Astrocyte of the cerebellum (primary cell): ENCODE data around the gene COL9A3.

Experiments
- DNase-seq: peaks from one replicate; pipeline ENCODE4 v3.0.0-alpha.2; 2011; ENCODE audit warnings: low read depth
- H3K4me3 ChIP-seq: 2 replicates; pipeline ENCODE4 v1.5.1; 2011; ENCODE audit warnings: mild to moderate bottlenecking, low read depth, low read length, moderate library complexity
- CTCF ChIP-seq: IDR thresholded peaks from 2 replicates; pipeline ENCODE4 v1.5.1; 2012; ENCODE audit warnings: low read length, low read depth, moderate library complexity, mild to moderate bottlenecking; ENCODE audit errors: missing control alignments
- in situ Hi-C: cut with HindIII; loops from 2 replicates; pipeline ENCODE4 v1.10.0; 2017; ENCODE audit warnings: low sequenced_read_pairs

The COL9A3 gene

GRCh38 chr20:62829231-62830230, 12.7 kb downstream of the COL9A3 start:
- no peak for DNase-seq
- in situ Hi-C loops = no loop called here
- no peak overlapping the region for H3K4me3 ChIP-seq
- no peak for TF ChIP-seq CTCF

DNA sequence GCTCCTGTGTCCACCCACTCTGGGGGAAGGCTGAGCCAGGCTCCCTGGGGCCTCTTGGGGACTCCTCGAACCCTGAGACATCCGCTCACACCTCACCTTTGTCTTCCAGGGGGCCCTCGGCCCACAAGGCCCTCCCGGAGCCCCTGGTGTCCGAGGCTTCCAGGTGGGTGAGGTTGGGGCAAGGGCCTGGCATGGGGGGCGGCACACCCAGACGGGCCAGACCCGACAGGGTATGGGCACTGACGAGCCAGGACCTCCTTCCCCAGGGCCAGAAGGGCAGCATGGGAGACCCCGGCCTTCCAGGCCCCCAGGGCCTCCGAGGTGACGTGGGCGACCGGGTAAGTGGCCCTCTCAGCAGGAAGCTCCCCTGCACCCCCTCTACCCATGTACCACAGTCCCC, 13.4 kb downstream of the COL9A3 start:
- no peak for DNase-seq
- no peak for TF ChIP-seq CTCF
- no peak overlapping the region for H3K4me3 ChIP-seq
- in situ Hi-C loops = no loop called here

DNA sequence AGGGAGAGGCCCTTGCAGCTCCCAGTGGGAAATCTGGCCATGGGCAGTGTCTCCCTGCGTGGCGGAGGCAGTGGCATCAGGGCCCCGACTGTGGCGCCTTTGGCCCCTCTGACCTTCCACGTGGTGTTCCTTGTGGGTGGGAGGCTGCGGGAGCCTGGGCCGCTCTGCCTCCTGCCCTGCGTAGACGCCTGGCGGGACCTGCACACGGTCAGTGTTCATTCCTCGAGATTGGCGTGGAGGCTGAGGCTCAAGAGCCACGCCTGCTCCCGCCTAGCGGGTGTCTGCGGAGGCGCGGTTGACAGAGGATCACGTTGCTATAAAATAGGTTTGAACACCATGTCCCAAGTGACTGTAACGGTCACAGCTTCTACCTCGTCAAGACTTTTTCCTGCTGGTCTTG, 14.0 kb downstream of the COL9A3 start:
- TF ChIP-seq CTCF = no peak
- in situ Hi-C loops = no loop called here
- no peak for DNase-seq
- no peak overlapping the region for H3K4me3 ChIP-seq

- TF ChIP-seq CTCF = no peak
- no peak for DNase-seq
- in situ Hi-C loops = no loop called here
- no peak overlapping the region for H3K4me3 ChIP-seq
Measured at GRCh38 chr20:62831361-62831788, 14.5 kb downstream of the COL9A3 start.

GRCh38 chr20:62831854-62832211, 15.0 kb downstream of the COL9A3 start:
- DNase-seq = no peak
- no peak for TF ChIP-seq CTCF
- no peak overlapping the region for H3K4me3 ChIP-seq
- in situ Hi-C loops = no loop called here

DNA sequence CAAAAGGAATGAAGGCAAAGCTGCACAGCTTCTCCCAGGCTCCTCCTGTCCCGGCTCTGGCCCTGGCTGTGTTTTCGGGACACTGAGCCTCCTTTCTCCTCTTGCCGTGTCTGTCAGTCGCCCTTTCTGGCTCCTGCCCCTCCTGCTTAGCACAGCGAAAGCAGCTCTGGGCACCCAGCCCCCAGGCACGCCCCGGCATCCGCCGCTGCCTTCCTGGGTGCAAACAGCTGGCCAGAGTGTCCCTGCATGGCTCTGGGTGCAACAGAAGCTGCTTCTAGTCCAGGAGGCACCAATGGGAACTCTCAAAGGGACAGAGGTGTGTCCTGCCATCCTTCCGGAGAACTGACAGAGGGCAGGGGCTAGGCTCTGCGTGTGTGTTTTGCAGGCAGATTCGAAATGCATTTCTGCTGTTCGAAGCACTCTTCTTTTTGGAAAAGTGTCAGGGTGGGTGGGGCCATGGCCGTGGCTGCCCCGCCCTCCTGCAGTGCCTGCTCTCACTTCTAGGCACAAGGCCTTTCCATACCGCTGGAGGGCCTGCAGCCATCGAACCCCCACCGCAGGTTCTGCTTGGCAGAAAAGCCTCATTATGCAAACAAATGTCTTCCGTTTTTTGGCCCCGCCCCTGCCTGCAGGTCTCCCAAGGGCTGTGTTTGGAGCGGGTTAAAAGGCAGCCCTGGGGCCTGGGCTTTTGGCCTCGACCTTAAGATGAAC, 15.5 kb downstream of the COL9A3 start:
- in situ Hi-C loops = no loop called here
- DNase-seq = no peak
- no peak overlapping the region for H3K4me3 ChIP-seq
- no peak for TF ChIP-seq CTCF
